Common myeloid progenitor, CD34-positive (primary cell): Measurements from ENCODE around the gene RADIL.

Experiments used
- CTCF ChIA-PET: fragments of 350-600 bp; sonication (Branson Sonifier 250); formaldehyde crosslinking; loops from one replicate; lab custom pipeline; 2021; ENCODE audit warnings: antibody characterized with exemption; lab: Charles Lee
- POLR2A ChIA-PET: fragments of 350-600 bp; sonication (Branson Sonifier 250); formaldehyde crosslinking; loops from one replicate; lab custom pipeline; 2021; ENCODE audit warnings: antibody characterized with exemption; lab: Charles Lee
- DNase-seq, 3 donors: peaks; one replicate each; pipeline versions ENCODE4 v3.0.0 to v3.0.0-alpha.2; 2013
- H3K27ac ChIP-seq, 2 experiments: 1 replicate in 1 of 2; 2 replicates in 1 of 2; pipeline ENCODE4 v1.7.0; 2013; ENCODE audit warnings: inconsistent platforms in 2 of 2, low read length in 2 of 2, mild to moderate bottlenecking in 2 of 2, low read depth in 1 of 2, moderate library complexity in 1 of 2; ENCODE audit not compliant: severe bottlenecking in 2 of 2, insufficient read depth in 1 of 2, poor library complexity in 1 of 2
- H3K27me3 ChIP-seq, 5 experiments: replicated peaks in 2 of 5; 1 replicate in 3 of 5; 2 replicates in 2 of 5; pipeline versions ENCODE4 v1.6.1 to v1.7.0; 2013; ENCODE audit warnings: low read length in 4 of 5, mild to moderate bottlenecking in 2 of 5, moderate library complexity in 2 of 5, inconsistent platforms in 1 of 5; ENCODE audit not compliant: insufficient read depth in 5 of 5, control insufficient read depth in 4 of 5
- H3K36me3 ChIP-seq, 4 experiments: 1 replicate in 2 of 4; 2 replicates in 2 of 4; pipeline versions ENCODE4 v1.6.1 to v1.7.0; 2013; ENCODE audit warnings: low read length in 3 of 4, control low read depth in 1 of 4, mild to moderate bottlenecking in 1 of 4; ENCODE audit not compliant: control insufficient read depth in 4 of 4, insufficient read depth in 4 of 4
- H3K4me1 ChIP-seq, 4 experiments: 1 replicate in 3 of 4; 2 replicates in 1 of 4; pipeline versions ENCODE4 v1.6.1 to v1.7.1; 2013; ENCODE audit warnings: low read length in 3 of 4, mild to moderate bottlenecking in 3 of 4, control low read depth in 1 of 4, inconsistent platforms in 1 of 4, moderate library complexity in 1 of 4; ENCODE audit not compliant: control insufficient read depth in 4 of 4, insufficient read depth in 4 of 4; ENCODE audit errors: control extremely low read depth in 1 of 4
- H3K4me3 ChIP-seq, 7 experiments: 1 replicate in 4 of 7; 2 replicates in 3 of 7; pipeline versions ENCODE4 v1.5.1 to v1.7.0; 2013; ENCODE audit warnings: mild to moderate bottlenecking in 7 of 7, low read length in 6 of 7, moderate library complexity in 6 of 7, inconsistent platforms in 2 of 7, low read depth in 2 of 7, control low read depth in 1 of 7; ENCODE audit not compliant: insufficient read depth in 4 of 7, control insufficient read depth in 1 of 7; ENCODE audit errors: extremely low read depth in 1 of 7
- H3K9me3 ChIP-seq, 5 experiments: 1 replicate in 4 of 5; 2 replicates in 1 of 5; pipeline versions ENCODE4 v1.6.1 to v1.7.1; 2013; ENCODE audit warnings: low read length in 4 of 5, mild to moderate bottlenecking in 2 of 5, inconsistent platforms in 1 of 5, low read depth in 1 of 5, moderate library complexity in 1 of 5; ENCODE audit not compliant: control insufficient read depth in 4 of 5, insufficient read depth in 2 of 5; ENCODE audit errors: control extremely low read depth in 1 of 5
- WGBS: methylation state at CpG from one replicate; pipeline ENCODE4 v1.1.5; 2013; ENCODE audit not compliant: insufficient coverage; 5-methylcytosine and 5-hydroxymethylcytosine counted together

The RADIL gene

GRCh38 chr7:4758111-4758510 lies 125.4 kb downstream of the RADIL start:
- Histone ChIP-seq H3K4me1 (peaks cover 0 to 11% (median 5%) of the 10 kb centered on the region in 4 experiments), H3K4me3 (no peak overlapping the region), H3K27ac (no peak overlapping the region), H3K27me3 (no peaks in the 10 kb centered on the region), H3K9me3 (no peaks in the 10 kb centered on the region), H3K36me3 (peaks cover 15 to 86% (median 62%) of the 10 kb centered on the region in 4 experiments)
- no peak for DNase-seq
- POLR2A ChIA-PET, result no interaction called here
- CTCF ChIA-PET, result interaction anchor here (1.5 to 8.5 kb wide), 2 partner anchors 12 to 146 kb away, joined by 5 to 51 read pairs; no protein-coding TSS in a partner anchor
- 97% methylated on average over 19 of the region's 19 CpGs for WGBS

GRCh38 chr7:4755045-4755444 lies 128.5 kb downstream of the RADIL start:
- ChIA-PET POLR2A (no interaction called here), CTCF (interaction anchor here (1.0 to 8.5 kb wide), 9 partner anchors 8 to 148 kb away, joined by 3 to 51 read pairs (median 6); no protein-coding TSS in a partner anchor)
- Histone ChIP-seq H3K9me3 (no peaks in the 10 kb centered on the region), H3K27me3 (no peaks in the 10 kb centered on the region), H3K36me3 (peaks cover 14 to 68% (median 49%) of the 10 kb centered on the region in 4 experiments), H3K4me3 (no peak overlapping the region), H3K27ac (no peak overlapping the region), H3K4me1 (peaks cover 0 to 12% (median 6%) of the 10 kb centered on the region in 4 experiments)
- 92% methylated on average over 18 of the region's 24 CpGs for WGBS
- no peak for DNase-seq

GRCh38 chr7:4754433-4755010 lies 129.0 kb downstream of the RADIL start:
- Histone ChIP-seq H3K27ac (no peak overlapping the region), H3K4me3 (no peak overlapping the region), H3K4me1 (peaks cover 0 to 14% (median 6%) of the 10 kb centered on the region in 4 experiments), H3K36me3 (peaks cover 12 to 68% (median 47%) of the 10 kb centered on the region in 4 experiments), H3K27me3 (no peaks in the 10 kb centered on the region), H3K9me3 (no peaks in the 10 kb centered on the region)
- WGBS, result 95% methylated on average over 33 of the region's 36 CpGs
- DNase-seq, result no peak
- CTCF ChIA-PET, result interaction anchor here (0.8 to 8.5 kb wide), 11 partner anchors 8 to 148 kb away, joined by 3 to 51 read pairs (median 6); no protein-coding TSS in a partner anchor
- POLR2A ChIA-PET, result no interaction called here

- Histone ChIP-seq H3K36me3 (peaks cover 12 to 66% (median 46%) of the 10 kb centered on the region in 4 experiments), H3K4me3 (no peak overlapping the region), H3K27me3 (no peaks in the 10 kb centered on the region), H3K9me3 (no peaks in the 10 kb centered on the region), H3K27ac (no peak overlapping the region), H3K4me1 (peaks cover 0 to 16% (median 8%) of the 10 kb centered on the region in 4 experiments)
- POLR2A ChIA-PET, result no interaction called here
- 50% methylated on average over 29 of the region's 31 CpGs for WGBS
- DNase-seq, result peak; percentile 60 to 76 (median 75)
- CTCF ChIA-PET, result interaction anchor here (0.8 to 8.5 kb wide), 12 partner anchors 9 to 147 kb away, joined by 3 to 51 read pairs (median 5); no protein-coding TSS in a partner anchor
These were observed 129.7 kb downstream of the RADIL start for GRCh38 chr7:4753598-4754432.

GRCh38 chr7:4751398-4751947 lies 132.0 kb downstream of the RADIL start:
- 95% methylated on average over 15 of the region's 20 CpGs for WGBS
- Histone ChIP-seq H3K9me3 (no peaks in the 10 kb centered on the region), H3K4me3 (no peak overlapping the region), H3K4me1 (peaks cover 2 to 39% (median 19%) of the 10 kb centered on the region in 4 experiments), H3K27ac (no peak overlapping the region), H3K36me3 (peaks cover 8 to 55% (median 35%) of the 10 kb centered on the region in 4 experiments), H3K27me3 (no peaks in the 10 kb centered on the region)
- CTCF ChIA-PET, result interaction anchor here (0.8 to 8.5 kb wide), 3 partner anchors 16 to 143 kb away, joined by 3 to 51 read pairs (median 3); no protein-coding TSS in a partner anchor
- POLR2A ChIA-PET, result no interaction called here
- DNase-seq, result no peak

GRCh38 chr7:4749798-4750197 lies 133.7 kb downstream of the RADIL start:
- CTCF ChIA-PET, result interaction anchor here (0.8 kb wide), 1 partner anchor 23 kb away, joined by 3 read pairs; no protein-coding TSS in a partner anchor
- no peak overlapping the region for H3K4me3 ChIP-seq
- 99% methylated on average over 15 of the region's 15 CpGs for WGBS
- no peaks in the 10 kb centered on the region for H3K27me3 ChIP-seq
- H3K9me3 ChIP-seq, result no peaks in the 10 kb centered on the region
- H3K36me3 ChIP-seq, result peaks cover 4 to 44% (median 21%) of the 10 kb centered on the region in 4 experiments
- POLR2A ChIA-PET, result no interaction called here
- no peak for DNase-seq
- H3K27ac ChIP-seq, result no peak overlapping the region
- H3K4me1 ChIP-seq, result peaks cover 3 to 55% (median 33%) of the 10 kb centered on the region in 4 experiments
